ENCODE results near the gene RRBP1.
A peak's percentile ranks its signal among the peaks of the same experiment; 100 is the strongest.

Gene RRBP1

GRCh38 chr20:17637413-17637780 lies 44.6 kb downstream of the RRBP1 start:
- DNase-seq, result no peak
- Histone ChIP-seq H3K9me3 (no peaks in the 10 kb centered on the region), H3K4me1 (peaks cover 0 to 61% (median 50%) of the 10 kb centered on the region in 4 donors), H3K27ac (peak overlapping the region in 1 of 2 donors; percentile 71), H3K27me3 (no peaks in the 10 kb centered on the region), H3K4me3 (no peak overlapping the region), H3K36me3 (peaks cover 12 to 93% (median 40%) of the 10 kb centered on the region in 3 donors)
- intact Hi-C loops (cut with DNase I; ENCODE audit: low total_unique reads), result no loop called here
- TF ChIP-seq CTCF (IDR thresholded peaks at IDR 0.05), result no peak

- Histone ChIP-seq H3K9me3 (no peaks in the 10 kb centered on the region), H3K27ac (peak overlapping the region; percentile 53 to 71), H3K4me1 (peaks cover 0 to 55% (median 45%) of the 10 kb centered on the region in 4 donors), H3K27me3 (no peaks in the 10 kb centered on the region), H3K36me3 (peaks cover 12 to 93% (median 43%) of the 10 kb centered on the region in 3 donors), H3K4me3 (no peak overlapping the region)
- TF ChIP-seq CTCF (IDR thresholded peaks at IDR 0.05), result no peak
- intact Hi-C loops (cut with DNase I; ENCODE audit: low total_unique reads), result no loop called here
- no peak for DNase-seq
Measured at GRCh38 chr20:17636523-17637412, 45.3 kb downstream of the RRBP1 start.

- Histone ChIP-seq H3K27ac (peak overlapping the region; percentile 53 to 71), H3K27me3 (no peaks in the 10 kb centered on the region), H3K4me3 (no peak overlapping the region), H3K9me3 (no peaks in the 10 kb centered on the region), H3K4me1 (peaks cover 0 to 47% (median 40%) of the 10 kb centered on the region in 4 donors), H3K36me3 (peaks cover 7 to 93% (median 48%) of the 10 kb centered on the region in 3 donors)
- no peak for TF ChIP-seq CTCF (IDR thresholded peaks at IDR 0.05)
- DNase-seq, result no peak
- intact Hi-C loops (cut with DNase I; ENCODE audit: low total_unique reads), result no loop called here
Measured at GRCh38 chr20:17635332-17636244, 46.5 kb downstream of the RRBP1 start.

- H3K27me3 ChIP-seq, result no peaks in the 10 kb centered on the region
- peaks cover 0 to 47% (median 40%) of the 10 kb centered on the region in 4 donors for H3K4me1 ChIP-seq
- H3K36me3 ChIP-seq, result peaks cover 0 to 93% (median 50%) of the 10 kb centered on the region in 3 donors
- peak overlapping the region; percentile 53 to 71 for H3K27ac ChIP-seq
- H3K4me3 ChIP-seq, result no peak overlapping the region
- intact Hi-C loops (cut with DNase I; ENCODE audit: low total_unique reads), result no loop called here
- H3K9me3 ChIP-seq, result no peaks in the 10 kb centered on the region
- no peak for TF ChIP-seq CTCF (IDR thresholded peaks at IDR 0.05)
- peak in 1 of 2 donors; percentile 85 for DNase-seq
Measured at GRCh38 chr20:17634661-17635331, 47.2 kb downstream of the RRBP1 start.

GRCh38 chr20:17633850-17634500 lies 48.1 kb downstream of the RRBP1 start:
- H3K4me3 ChIP-seq, result no peak overlapping the region
- peak overlapping the region; percentile 53 to 71 for H3K27ac ChIP-seq
- TF ChIP-seq CTCF (IDR thresholded peaks at IDR 0.05), result no peak
- no peaks in the 10 kb centered on the region for H3K27me3 ChIP-seq
- no peaks in the 10 kb centered on the region for H3K9me3 ChIP-seq
- peaks cover 0 to 47% (median 40%) of the 10 kb centered on the region in 4 donors for H3K4me1 ChIP-seq
- H3K36me3 ChIP-seq, result peaks cover 0 to 100% (median 53%) of the 10 kb centered on the region in 3 donors
- DNase-seq, result no peak
- intact Hi-C loops (cut with DNase I; ENCODE audit: low total_unique reads), result no loop called here

Measured in tibial artery (tissue), 4 donors.